IPS-20b (cell line): Measurements from ENCODE around the gene MS4A6E.

Experiments
- H3K27ac ChIP-seq: one replicate; pipeline ENCODE4 v1.5.1; 2013; ENCODE audit warnings: low read length
- H3K27me3 ChIP-seq: 2 replicates; pipeline ENCODE4 v1.6.1; 2013; ENCODE audit warnings: mild to moderate bottlenecking, low read length, inconsistent platforms; ENCODE audit not compliant: insufficient read depth
- H3K36me3 ChIP-seq: 2 replicates; pipeline ENCODE4 v1.6.1; 2013; ENCODE audit warnings: low read depth, mild to moderate bottlenecking, inconsistent platforms, low read length, moderate library complexity; ENCODE audit not compliant: insufficient read depth
- H3K4me1 ChIP-seq: 2 replicates; pipeline ENCODE4 v1.6.1; 2013; ENCODE audit warnings: mild to moderate bottlenecking, control low read depth, inconsistent platforms, low read length, moderate library complexity; ENCODE audit not compliant: insufficient read depth
- H3K4me3 ChIP-seq: 2 replicates; pipeline ENCODE4 v1.5.1; 2013; ENCODE audit warnings: mild to moderate bottlenecking, low read length, inconsistent platforms
- H3K9ac ChIP-seq: 2 replicates; pipeline ENCODE4 v1.6.1; 2013; ENCODE audit warnings: low read depth, mild to moderate bottlenecking, inconsistent platforms, low read length, moderate library complexity
- H3K9me3 ChIP-seq: 2 replicates; pipeline ENCODE4 v1.6.1; 2013; ENCODE audit warnings: mild to moderate bottlenecking, low read depth, low read length, inconsistent platforms; ENCODE audit not compliant: insufficient read depth

The MS4A6E gene

DNA sequence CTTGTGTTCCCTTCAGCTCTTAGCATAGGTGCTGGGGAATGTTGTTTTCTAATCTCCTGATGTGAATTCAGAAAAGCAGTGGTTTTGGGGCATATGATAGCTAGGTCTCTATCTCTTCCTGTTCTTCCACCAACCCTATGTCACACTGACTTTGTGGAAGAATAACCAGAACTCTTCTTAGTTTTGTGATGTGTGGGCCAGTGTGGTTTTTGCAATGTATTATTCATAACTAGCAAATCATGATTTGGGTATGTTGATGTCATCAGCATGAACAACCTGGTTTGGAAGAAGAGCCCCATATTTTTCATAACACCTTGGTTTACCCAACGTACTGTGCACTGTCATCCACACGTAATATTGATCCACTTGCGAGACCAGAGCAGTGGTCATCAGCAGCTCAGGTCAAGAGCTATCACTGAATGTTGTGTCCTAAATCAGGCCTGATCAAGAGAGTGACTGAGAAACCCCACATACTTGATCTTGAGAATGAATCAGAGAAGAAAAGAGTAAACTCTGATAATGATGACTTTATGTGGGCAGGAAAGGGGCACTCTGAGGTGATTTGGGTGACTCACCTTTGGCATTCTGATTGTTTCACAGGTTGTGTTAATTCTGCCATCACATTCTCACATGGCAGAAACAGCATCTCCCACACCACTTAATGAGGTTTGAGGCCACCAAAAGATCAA is 19.4 kb upstream of the MS4A6E start:
- no peak overlapping the region for H3K27ac ChIP-seq
- no peaks in the 10 kb centered on the region for H3K36me3 ChIP-seq
- H3K4me3 ChIP-seq: no peak overlapping the region
- no peak overlapping the region for H3K9ac ChIP-seq
- no peaks in the 10 kb centered on the region for H3K9me3 ChIP-seq
- no peaks in the 10 kb centered on the region for H3K27me3 ChIP-seq
- H3K4me1 ChIP-seq: peaks cover 8% of the 10 kb centered on the region; the same call in 1 of the 2 replicates

DNA sequence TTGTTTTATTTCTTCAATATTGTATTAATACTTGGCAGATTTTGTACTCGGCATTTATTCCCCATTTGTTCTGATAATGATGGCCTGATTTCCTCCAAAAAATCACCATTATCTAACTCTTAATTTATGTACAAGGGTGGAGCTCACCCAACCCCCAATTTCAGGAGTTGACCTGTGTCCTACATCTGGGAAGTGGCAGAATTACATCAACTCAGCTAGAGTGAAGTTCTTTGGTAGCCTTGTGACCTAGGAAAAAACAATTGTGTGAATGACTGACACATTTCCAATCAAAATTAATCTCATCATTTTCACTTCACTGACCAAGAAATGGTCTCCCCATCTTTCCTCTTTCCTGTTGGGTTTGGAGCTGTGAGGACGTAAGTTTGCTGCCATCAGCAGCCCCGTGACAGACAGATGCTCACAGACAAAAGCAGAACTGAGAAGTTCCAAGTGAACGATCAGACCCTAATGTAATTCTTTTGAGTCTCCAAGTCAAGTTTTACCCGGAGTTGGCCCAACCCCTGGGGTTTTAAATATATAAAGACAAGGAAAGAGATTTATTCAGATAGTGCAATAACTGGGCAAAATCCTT is 16.6 kb upstream of the MS4A6E start:
- H3K9me3 ChIP-seq: no peaks in the 10 kb centered on the region
- peaks cover 8% of the 10 kb centered on the region; the same call in 1 of the 2 replicates for H3K4me1 ChIP-seq
- no peaks in the 10 kb centered on the region for H3K27me3 ChIP-seq
- H3K27ac ChIP-seq: no peak overlapping the region
- H3K4me3 ChIP-seq: no peak overlapping the region
- no peaks in the 10 kb centered on the region for H3K36me3 ChIP-seq
- H3K9ac ChIP-seq: no peak overlapping the region

DNA sequence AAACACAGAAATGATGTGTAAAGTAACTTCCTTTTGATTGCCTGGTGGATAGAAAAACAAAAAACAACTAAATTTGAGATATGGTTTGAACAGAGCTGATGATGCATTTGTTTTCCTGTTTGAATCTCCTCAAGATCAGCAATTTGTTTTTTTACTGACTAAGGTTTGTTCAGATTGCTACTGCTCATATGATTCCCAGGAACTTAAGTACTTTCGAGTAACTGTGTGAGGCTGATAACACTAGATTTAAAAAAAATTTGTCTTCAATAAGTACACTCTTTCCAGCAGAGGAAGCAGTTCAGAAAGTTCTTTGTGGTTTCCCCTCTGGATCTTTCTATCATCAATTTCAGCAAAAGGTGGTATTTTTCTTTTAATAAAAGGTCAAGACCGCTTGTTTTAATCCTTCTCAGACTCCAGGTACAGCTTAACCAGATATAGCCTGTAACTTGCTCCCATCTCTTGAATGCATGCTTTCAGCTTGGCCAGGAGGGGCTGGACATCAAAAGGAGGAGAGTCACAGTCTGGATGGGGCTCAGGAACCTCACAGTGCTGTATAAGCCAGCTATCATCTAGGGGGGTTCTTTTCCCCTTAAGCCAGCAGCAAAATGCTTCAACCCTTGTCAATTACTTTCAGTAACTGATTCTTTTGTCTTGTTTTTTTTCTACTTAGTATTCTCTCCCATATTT is 12.3 kb upstream of the MS4A6E start:
- Histone ChIP-seq H3K4me1 (no peaks in the 10 kb centered on the region), H3K27ac (no peak overlapping the region), H3K9me3 (no peaks in the 10 kb centered on the region), H3K36me3 (no peaks in the 10 kb centered on the region), H3K27me3 (no peaks in the 10 kb centered on the region), H3K4me3 (no peak overlapping the region), H3K9ac (no peak overlapping the region)

DNA sequence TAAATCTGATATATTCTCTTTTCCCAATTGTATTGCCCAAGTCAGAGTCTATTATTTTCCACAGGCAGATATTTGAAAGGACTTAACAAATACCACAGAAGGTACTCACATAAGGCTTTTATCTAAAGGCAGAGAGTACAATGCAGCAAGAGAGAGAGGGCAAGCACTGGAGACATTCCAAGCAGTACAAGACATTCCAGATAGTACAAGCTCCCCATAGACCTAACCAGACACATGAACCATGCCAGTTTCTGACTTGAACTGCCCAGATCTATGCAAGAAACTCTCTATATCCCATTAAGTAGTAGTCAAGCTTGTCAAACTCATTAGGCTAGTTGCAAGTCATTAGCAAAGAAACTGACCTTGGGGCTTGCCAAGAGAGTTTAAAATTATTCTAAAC is 11.2 kb upstream of the MS4A6E start:
- Histone ChIP-seq H3K27ac (no peak overlapping the region), H3K4me1 (no peaks in the 10 kb centered on the region), H3K9me3 (no peaks in the 10 kb centered on the region), H3K27me3 (no peaks in the 10 kb centered on the region), H3K36me3 (no peaks in the 10 kb centered on the region), H3K4me3 (no peak overlapping the region), H3K9ac (no peak overlapping the region)

DNA sequence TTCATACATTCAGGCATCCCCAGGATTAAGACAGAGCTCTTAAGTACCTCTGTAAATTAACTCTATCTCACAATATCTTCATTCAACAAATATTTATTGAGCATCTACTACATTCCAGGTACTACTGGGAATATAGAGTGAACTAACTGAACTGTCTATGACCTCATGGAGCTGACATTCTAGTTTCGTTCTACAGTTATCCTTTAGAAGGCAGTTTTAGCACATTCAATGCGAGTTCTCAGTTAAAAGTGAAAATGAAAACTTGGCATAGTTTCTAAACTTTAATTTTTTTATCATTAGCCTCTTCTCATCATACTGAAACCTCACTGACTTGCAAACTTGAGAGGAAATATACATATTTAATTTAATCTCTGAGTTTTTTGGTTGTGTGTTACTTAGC is 10.7 kb upstream of the MS4A6E start:
- no peaks in the 10 kb centered on the region for H3K27me3 ChIP-seq
- H3K4me1 ChIP-seq: no peaks in the 10 kb centered on the region
- H3K4me3 ChIP-seq: no peak overlapping the region
- H3K36me3 ChIP-seq: no peaks in the 10 kb centered on the region
- no peaks in the 10 kb centered on the region for H3K9me3 ChIP-seq
- H3K27ac ChIP-seq: no peak overlapping the region
- no peak overlapping the region for H3K9ac ChIP-seq

DNA sequence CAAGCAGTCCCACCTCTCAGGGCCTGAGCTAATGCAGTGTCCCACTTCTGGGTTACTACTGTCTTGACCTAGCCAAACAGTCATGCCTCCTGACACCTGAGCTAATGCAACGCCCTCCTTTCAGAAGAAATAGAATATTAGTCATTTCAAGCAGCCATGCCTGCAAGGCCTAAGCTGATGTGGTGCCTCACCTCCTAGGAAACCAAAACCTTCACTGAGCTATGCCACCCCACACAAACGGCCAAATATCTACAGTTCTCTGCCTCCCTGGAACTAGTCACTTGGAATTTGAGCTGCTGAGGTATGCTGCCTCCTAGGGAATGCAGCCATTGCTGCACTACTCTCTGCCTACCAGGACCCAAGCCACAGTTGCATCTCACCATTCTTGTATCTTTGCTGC is 8.3 kb upstream of the MS4A6E start:
- H3K36me3 ChIP-seq: no peaks in the 10 kb centered on the region
- H3K9me3 ChIP-seq: no peaks in the 10 kb centered on the region
- H3K27ac ChIP-seq: no peak overlapping the region
- H3K27me3 ChIP-seq: no peaks in the 10 kb centered on the region
- H3K4me3 ChIP-seq: no peak overlapping the region
- no peak overlapping the region for H3K9ac ChIP-seq
- H3K4me1 ChIP-seq: no peaks in the 10 kb centered on the region

DNA sequence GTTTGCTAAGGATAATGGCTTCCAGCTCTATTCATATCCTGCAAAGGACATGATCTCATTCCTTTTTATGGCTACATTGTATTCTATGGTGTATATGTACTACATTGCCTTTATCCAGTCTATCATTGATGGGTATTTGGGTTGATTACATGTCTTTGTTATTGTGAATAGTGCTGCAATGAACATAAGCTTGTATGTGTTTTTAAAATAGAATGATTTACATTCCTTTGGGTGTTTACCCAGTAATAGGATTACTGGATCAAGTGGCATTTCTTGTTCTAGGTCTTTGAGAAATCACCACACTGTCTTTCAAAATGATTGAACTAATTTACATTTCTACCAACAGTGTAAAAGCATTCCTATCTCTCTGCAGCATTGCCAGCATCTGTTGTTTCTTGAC is 6.0 kb upstream of the MS4A6E start:
- H3K36me3 ChIP-seq: no peaks in the 10 kb centered on the region
- H3K27ac ChIP-seq: no peak overlapping the region
- no peaks in the 10 kb centered on the region for H3K9me3 ChIP-seq
- no peaks in the 10 kb centered on the region for H3K4me1 ChIP-seq
- H3K27me3 ChIP-seq: no peaks in the 10 kb centered on the region
- H3K9ac ChIP-seq: no peak overlapping the region
- H3K4me3 ChIP-seq: no peak overlapping the region

DNA sequence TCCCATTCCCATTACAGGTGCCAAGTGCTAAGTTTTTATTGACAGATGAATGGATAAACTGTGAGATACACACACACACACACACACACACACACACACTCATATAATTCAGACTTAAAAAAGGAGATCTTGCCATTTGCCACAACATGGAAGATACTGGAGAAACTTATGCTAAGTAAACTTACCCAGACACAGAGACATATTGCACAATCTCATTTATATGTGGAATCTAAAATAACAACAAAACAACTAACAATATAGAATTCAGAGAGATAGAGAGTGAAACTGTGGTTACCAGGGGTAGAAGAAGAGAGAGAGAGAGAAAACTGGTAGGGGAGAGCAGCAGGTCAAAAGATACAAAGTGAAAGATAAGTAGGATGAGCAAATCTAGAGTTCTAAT is 1.4 kb downstream of the MS4A6E start:
- no peak overlapping the region for H3K27ac ChIP-seq
- H3K9me3 ChIP-seq: no peaks in the 10 kb centered on the region
- H3K36me3 ChIP-seq: no peaks in the 10 kb centered on the region

DNA sequence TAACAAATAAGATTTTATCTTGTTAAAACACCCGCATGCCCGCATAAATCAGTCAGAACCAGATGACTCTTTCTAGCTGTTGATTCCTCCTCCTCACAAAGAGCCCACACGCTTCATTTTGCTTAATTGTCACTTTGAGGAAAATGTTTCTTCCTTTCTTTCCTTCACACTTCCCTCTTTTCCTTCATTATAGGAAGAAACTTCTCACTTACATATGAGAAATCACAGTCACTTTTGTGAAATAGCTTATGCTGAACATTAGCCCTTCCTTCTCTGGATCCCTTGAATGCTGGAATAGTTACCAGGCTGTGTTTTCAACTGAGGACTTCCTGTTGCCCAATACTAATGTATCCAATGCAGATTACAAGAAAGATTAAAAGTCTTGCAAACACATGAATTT is 5.8 kb downstream of the MS4A6E start:
- no peaks in the 10 kb centered on the region for H3K36me3 ChIP-seq
- H3K9ac ChIP-seq: no peak overlapping the region
- H3K9me3 ChIP-seq: no peaks in the 10 kb centered on the region
- no peaks in the 10 kb centered on the region for H3K4me1 ChIP-seq
- no peak overlapping the region for H3K4me3 ChIP-seq
- H3K27me3 ChIP-seq: no peaks in the 10 kb centered on the region
- H3K27ac ChIP-seq: no peak overlapping the region

More for the DNA sequence above, 1.4 kb downstream of the MS4A6E start:
- no peaks in the 10 kb centered on the region for H3K27me3 ChIP-seq
- no peak overlapping the region for H3K4me3 ChIP-seq
- no peak overlapping the region for H3K9ac ChIP-seq
- no peaks in the 10 kb centered on the region for H3K4me1 ChIP-seq

DNA sequence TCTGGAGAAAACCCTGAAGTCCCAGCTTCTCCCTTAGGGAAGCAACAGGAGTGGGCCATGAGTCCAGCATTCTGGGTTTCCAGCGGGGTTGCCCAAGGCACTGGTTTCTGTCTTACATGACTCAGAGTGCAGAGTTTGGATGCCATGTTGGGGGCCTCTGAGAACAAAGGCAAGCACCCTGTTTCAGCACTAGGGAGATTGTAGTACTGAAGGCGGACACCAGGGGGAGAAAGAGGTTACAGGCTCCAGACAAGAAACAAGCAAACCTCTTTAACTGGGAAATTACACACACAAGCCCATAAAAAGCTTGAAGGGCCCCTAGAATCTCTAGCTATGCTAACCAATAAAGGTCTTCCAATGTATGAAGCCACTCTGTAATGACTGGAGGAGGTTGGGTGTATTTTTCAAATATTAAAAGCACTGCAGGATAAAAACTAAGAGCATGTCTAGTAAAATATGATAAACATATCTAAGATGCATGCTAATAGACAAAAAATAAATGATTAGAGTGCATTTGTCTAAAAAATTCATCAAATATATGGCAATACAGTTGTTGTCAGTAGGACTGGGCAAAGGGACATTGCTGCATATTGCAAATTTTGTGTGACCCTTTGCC is 7.1 kb downstream of the MS4A6E start:
- H3K9me3 ChIP-seq: no peaks in the 10 kb centered on the region
- no peak overlapping the region for H3K4me3 ChIP-seq
- no peak overlapping the region for H3K27ac ChIP-seq
- H3K4me1 ChIP-seq: no peaks in the 10 kb centered on the region
- no peaks in the 10 kb centered on the region for H3K36me3 ChIP-seq
- no peaks in the 10 kb centered on the region for H3K27me3 ChIP-seq
- H3K9ac ChIP-seq: no peak overlapping the region

DNA sequence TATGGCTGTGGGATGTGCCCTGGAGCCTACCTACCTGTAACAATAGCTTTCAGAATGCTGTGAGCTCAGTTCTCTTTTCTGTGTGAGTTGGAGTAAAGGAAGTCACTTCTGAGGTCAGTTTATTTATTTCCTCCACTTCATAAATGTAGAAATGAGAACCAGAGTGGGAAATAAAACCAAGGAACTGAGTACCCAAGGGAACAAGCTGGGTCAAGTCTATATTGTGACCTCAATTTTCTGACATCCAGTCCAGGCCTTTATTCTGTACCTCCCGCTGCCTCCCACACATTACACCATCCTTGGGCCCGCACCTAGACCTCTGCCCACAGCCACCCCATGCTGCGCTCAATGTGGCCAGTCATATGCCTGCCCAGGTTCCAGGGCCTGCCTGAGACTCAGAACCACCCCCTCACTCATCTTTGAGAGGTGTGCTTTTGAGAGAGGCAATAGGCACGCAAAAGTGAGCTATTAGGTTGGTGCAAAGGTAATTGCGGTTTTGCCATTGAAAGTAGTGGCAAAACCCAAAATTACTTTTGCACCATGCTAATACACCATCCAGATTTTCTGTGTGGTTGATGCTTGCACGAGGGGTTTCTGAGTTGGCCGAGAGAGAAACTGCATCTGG is 9.8 kb downstream of the MS4A6E start:
- H3K4me3 ChIP-seq: no peak overlapping the region
- H3K27me3 ChIP-seq: no peaks in the 10 kb centered on the region
- H3K9me3 ChIP-seq: no peaks in the 10 kb centered on the region
- no peaks in the 10 kb centered on the region for H3K36me3 ChIP-seq
- H3K4me1 ChIP-seq: no peaks in the 10 kb centered on the region
- H3K27ac ChIP-seq: no peak overlapping the region
- no peak overlapping the region for H3K9ac ChIP-seq
